ENCODE results near the gene ADARB2.
A peak's percentile ranks its signal among the peaks of the same experiment; 100 is the strongest.

ADARB2 gene

GRCh38 chr10:1153805-1154351 is 583.4 kb downstream of the ADARB2 start:
- DNase-seq (ENCODE audit: low read depth) = no peak
- TF ChIP-seq CTCF (conservative IDR thresholded peaks at IDR 0.05; ENCODE audit: control insufficient read depth, insufficient read depth, low read depth, low read length) = no peak

GRCh38 chr10:1153251-1153763 is 584.0 kb downstream of the ADARB2 start:
- no peak for TF ChIP-seq CTCF (conservative IDR thresholded peaks at IDR 0.05; ENCODE audit: control insufficient read depth, insufficient read depth, low read depth, low read length)
- no peak for DNase-seq (ENCODE audit: low read depth)
- H3K4me3 ChIP-seq (ENCODE audit: control insufficient read depth, low read depth, low read length) = no peak overlapping the region

More at GRCh38 chr10:1153805-1154351, 583.4 kb downstream of the ADARB2 start:
- no peak overlapping the region for H3K4me3 ChIP-seq (ENCODE audit: control insufficient read depth, low read depth, low read length)

GRCh38 chr10:1152386-1153250 is 584.7 kb downstream of the ADARB2 start:
- no peak for DNase-seq (ENCODE audit: low read depth)
- no peak overlapping the region for H3K4me3 ChIP-seq (ENCODE audit: control insufficient read depth, low read depth, low read length)
- TF ChIP-seq CTCF (conservative IDR thresholded peaks at IDR 0.05; ENCODE audit: control insufficient read depth, insufficient read depth, low read depth, low read length) = no peak

GRCh38 chr10:1151076-1152033 is 586.0 kb downstream of the ADARB2 start:
- TF ChIP-seq CTCF (conservative IDR thresholded peaks at IDR 0.05; ENCODE audit: control insufficient read depth, insufficient read depth, low read depth, low read length) = no peak
- peak; percentile 13 for DNase-seq (ENCODE audit: low read depth)
- H3K4me3 ChIP-seq (ENCODE audit: control insufficient read depth, low read depth, low read length) = no peak overlapping the region

- no peak for TF ChIP-seq CTCF (conservative IDR thresholded peaks at IDR 0.05; ENCODE audit: control insufficient read depth, insufficient read depth, low read depth, low read length)
- DNase-seq (ENCODE audit: low read depth) = no peak
- H3K4me3 ChIP-seq (ENCODE audit: control insufficient read depth, low read depth, low read length) = no peak overlapping the region
Measured at GRCh38 chr10:1150638-1150955, 586.7 kb downstream of the ADARB2 start.

Data from fibroblast of mammary gland (primary cell).